Measurements from ENCODE around the gene LEP.

LEP gene

GRCh38 chr7:128217030-128217805, 23.9 kb upstream of the LEP start:
- POLR2A ChIA-PET: no interaction called here
- no peak for DNase-seq (ENCODE audit: extremely low spot score)
- CTCF ChIA-PET: interaction anchor here (1.5 to 6.4 kb wide), 2 partner anchors 8 to 10 kb away, joined by 3 to 66 read pairs; no protein-coding TSS in a partner anchor
- no peak for TF ChIP-seq CTCF (IDR thresholded peaks at IDR 0.05; ENCODE audit: control extremely low read depth, extremely low read depth, low read depth, missing control alignments)

DNA sequence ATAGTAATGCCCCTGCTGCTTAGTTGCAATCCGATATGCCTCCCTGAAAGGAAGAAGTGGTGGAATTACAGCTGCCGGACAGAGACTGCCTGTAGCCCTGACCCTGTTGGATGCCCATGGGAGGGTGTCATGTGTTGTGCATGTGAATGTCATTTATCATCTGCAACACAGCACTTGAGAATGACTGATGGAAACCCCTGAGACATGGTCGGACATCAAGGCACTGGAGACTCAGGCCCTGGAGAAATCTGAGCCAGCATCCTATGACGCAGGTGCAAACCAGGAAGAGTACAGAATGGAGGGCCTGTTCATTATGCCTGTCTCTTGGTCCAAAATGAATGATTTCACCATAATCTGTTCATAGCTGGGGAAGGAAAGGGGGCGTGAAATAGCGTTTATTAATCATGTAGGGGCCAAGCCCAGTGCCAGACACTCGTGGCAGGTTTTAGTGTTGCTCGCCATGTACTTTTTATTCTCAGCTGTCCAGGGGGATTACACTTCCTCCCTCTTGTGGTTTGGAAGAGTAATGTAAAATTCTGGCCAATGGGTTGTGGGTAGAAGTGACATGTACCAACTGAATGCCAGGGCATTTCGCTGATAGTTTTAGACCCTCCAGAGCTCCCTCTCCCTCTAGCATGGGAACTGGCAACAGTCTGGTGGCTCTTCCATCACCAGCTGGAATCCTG, 23.0 kb upstream of the LEP start:
- no peak for DNase-seq (ENCODE audit: extremely low spot score)
- CTCF ChIA-PET: interaction anchor here (1.5 to 6.4 kb wide), 2 partner anchors 9 kb away, joined by 3 to 66 read pairs; no protein-coding TSS in a partner anchor
- POLR2A ChIA-PET: no interaction called here
- no peak for TF ChIP-seq CTCF (IDR thresholded peaks at IDR 0.05; ENCODE audit: control extremely low read depth, extremely low read depth, low read depth, missing control alignments)

DNA sequence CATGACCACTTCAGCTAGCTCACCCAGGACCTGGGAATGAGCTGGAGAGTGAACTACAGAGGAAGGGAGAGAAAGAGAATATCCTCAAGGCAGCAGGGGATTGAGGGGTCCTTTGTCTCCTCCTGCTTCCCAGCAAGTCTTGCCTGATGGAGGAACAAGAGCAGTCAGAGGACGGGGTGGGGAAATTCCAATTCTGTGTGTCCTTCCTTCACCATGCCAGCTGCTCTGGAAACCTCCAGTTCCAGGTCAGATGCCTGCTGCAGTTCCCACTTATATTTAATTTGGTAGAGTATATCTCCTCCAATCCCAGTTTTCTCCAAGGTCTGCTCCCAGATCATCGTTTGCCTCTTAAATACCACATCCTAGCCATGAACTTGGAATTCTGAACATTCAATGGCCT, 21.4 kb upstream of the LEP start:
- no peak for DNase-seq (ENCODE audit: extremely low spot score)
- TF ChIP-seq CTCF (IDR thresholded peaks at IDR 0.05; ENCODE audit: control extremely low read depth, extremely low read depth, low read depth, missing control alignments): no peak
- ChIA-PET CTCF (interaction anchor here (6.4 kb wide), 1 partner anchor 10 kb away, joined by 66 read pairs; no protein-coding TSS in a partner anchor), POLR2A (no interaction called here)

- CTCF ChIA-PET: interaction anchor here (1.0 to 6.4 kb wide), 5 partner anchors 10 to 717 kb away, joined by 4 to 66 read pairs (median 4); no protein-coding TSS in a partner anchor
- no peak for TF ChIP-seq CTCF (IDR thresholded peaks at IDR 0.05; ENCODE audit: control extremely low read depth, extremely low read depth, low read depth, missing control alignments)
- DNase-seq (ENCODE audit: extremely low spot score): no peak
- POLR2A ChIA-PET: no interaction called here
These were observed 19.1 kb upstream of the LEP start for GRCh38 chr7:128221929-128222403.

GRCh38 chr7:128226132-128226980, 14.7 kb upstream of the LEP start:
- CTCF ChIA-PET: interaction anchor here (2.1 kb wide), 1 partner anchor 17 kb away, joined by 8 read pairs; no protein-coding TSS in a partner anchor
- DNase-seq (ENCODE audit: extremely low spot score): no peak
- POLR2A ChIA-PET: no interaction called here
- TF ChIP-seq CTCF (IDR thresholded peaks at IDR 0.05; ENCODE audit: control extremely low read depth, extremely low read depth, low read depth, missing control alignments): no peak

DNA sequence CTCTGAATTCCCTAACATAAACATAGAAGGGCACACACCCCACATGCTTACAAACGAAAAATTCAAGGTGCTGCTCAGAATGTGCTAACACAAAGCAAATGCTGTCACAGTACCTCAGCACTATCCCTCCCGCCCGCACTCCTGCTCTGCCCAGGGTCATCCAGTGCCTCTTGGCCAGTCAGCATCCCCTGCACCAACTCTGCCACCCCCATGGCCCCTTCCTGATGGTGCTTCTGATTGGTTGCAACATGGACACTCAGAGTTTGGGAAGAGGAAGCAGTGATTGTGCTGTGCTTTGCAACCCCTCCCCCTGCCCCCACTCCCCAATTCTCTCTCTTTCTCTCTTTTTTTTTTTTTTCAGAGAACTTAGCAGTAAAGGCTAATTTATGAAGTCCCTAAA, 13.8 kb upstream of the LEP start:
- TF ChIP-seq CTCF (IDR thresholded peaks at IDR 0.05; ENCODE audit: control extremely low read depth, extremely low read depth, low read depth, missing control alignments): no peak
- CTCF ChIA-PET: interaction anchor here (0.8 to 2.1 kb wide), 3 partner anchors 9 to 92 kb away, joined by 3 to 8 read pairs (median 4); no protein-coding TSS in a partner anchor
- POLR2A ChIA-PET: no interaction called here
- no peak for DNase-seq (ENCODE audit: extremely low spot score)

Measured in GM10248 (cell line).